GM12878 (cell line): ENCODE measurements around the gene CHD6. TPM values are rescaled to one million over a fixed set of nuclear protein-coding genes. Genes with fewer than 3 reads are reported as not detected.

Source experiments
- ATAC-seq: fragments of 200-7000 bp; cut with Tn5 transposase; 3 replicates; pipeline ENCODE4 v1.9.1; 2020; ENCODE audit warnings: mild to moderate bottlenecking, moderate library complexity
- BruUV-seq: library from RNA; stranded (reverse); fragments of 400-500 nt; replicated peaks from 2 replicates; lab custom pipeline; 2021; lab: Mats Ljungman, UMichigan
- CTCF ChIA-PET: fragments of 300-600 bp; sonication (Branson Sonifier 250); formaldehyde crosslinking; extraction: SDS; loops from one replicate; lab custom pipeline; 2021; ENCODE audit warnings: inconsistent platforms; lab: Yijun Ruan, JAX
- POLR2A ChIA-PET: fragments of 350-600 bp; formaldehyde crosslinking; extraction: SDS; loops from one replicate; lab custom pipeline; 2021; ENCODE audit warnings: inconsistent platforms; lab: Charles Lee
- RAD21 ChIA-PET: fragments of 300-600 bp; sonication (Branson Sonifier 250); formaldehyde crosslinking; loops from one replicate; lab custom pipeline; 2023; ENCODE audit warnings: antibody characterized with exemption; ENCODE audit not compliant: unreplicated experiment; lab: Charles Lee
- SMC1A ChIA-PET: fragments of 300-600 bp; sonication (Branson Sonifier 250); formaldehyde crosslinking; loops from one replicate; lab custom pipeline; 2023; ENCODE audit not compliant: unreplicated experiment, uncharacterized antibody; lab: Charles Lee
- DNase-seq: peaks from one replicate; pipeline ENCODE4 v3.0.0-alpha.2; 2011; ENCODE audit warnings: low read depth, low spot score
- FAIRE-seq: peaks from 3 replicates; lab custom pipeline; 2011; peaks lifted over from hg19 to GRCh38; lab: Jason Lieb, UNC
- H2AFZ ChIP-seq: 2 replicates; pipeline ENCODE4 v1.6.0; 2011; ENCODE audit warnings: low read depth, low read length, control low read depth; ENCODE audit not compliant: control insufficient read depth
- H3K27ac ChIP-seq: 2 replicates; pipeline ENCODE4 v1.5.1; 2011; ENCODE audit warnings: control low read depth; ENCODE audit not compliant: control insufficient read depth, insufficient read depth
- H3K27me3 ChIP-seq, 2 experiments: replicated peaks in 1 of 2; 2 replicates each; pipeline versions ENCODE4 v1.6.0 to v1.6.1; 2011; ENCODE audit warnings: low read length in 1 of 2; ENCODE audit not compliant: control insufficient read depth in 2 of 2, insufficient read depth in 2 of 2
- H3K36me3 ChIP-seq, 2 experiments: 2 replicates each; pipeline ENCODE4 v1.5.1; 2011; ENCODE audit warnings: low read length in 1 of 2; ENCODE audit not compliant: control insufficient read depth in 2 of 2, insufficient read depth in 2 of 2
- H3K4me1 ChIP-seq: 2 replicates; pipeline ENCODE4 v1.6.1; 2011; ENCODE audit warnings: mild to moderate bottlenecking, low read length, moderate library complexity, mixed read lengths; ENCODE audit not compliant: control insufficient read depth, insufficient read depth
- H3K4me2 ChIP-seq: 2 replicates; pipeline ENCODE4 v1.6.0; 2011; ENCODE audit warnings: control low read depth; ENCODE audit not compliant: control insufficient read depth, insufficient read depth
- H3K4me3 ChIP-seq: fragments of 200-600 bp; sonication (generic); 2 replicates; pipeline ENCODE4 v1.5.1; 2016
- H3K79me2 ChIP-seq: 2 replicates; pipeline ENCODE4 v1.6.0; 2011; ENCODE audit warnings: low read length; ENCODE audit not compliant: control insufficient read depth, insufficient read depth
- H3K9ac ChIP-seq: 2 replicates; pipeline ENCODE4 v1.8.0; 2011; ENCODE audit warnings: low read length, control low read depth, mixed read lengths; ENCODE audit not compliant: control insufficient read depth, insufficient read depth
- H3K9me3 ChIP-seq: replicated peaks from 3 replicates; pipeline ENCODE4 v1.5.1; 2011; ENCODE audit warnings: mild to moderate bottlenecking, low read length; ENCODE audit not compliant: control insufficient read depth, insufficient read depth
- H4K20me1 ChIP-seq: 2 replicates; pipeline ENCODE4 v1.6.0; 2011; ENCODE audit not compliant: control insufficient read depth, insufficient read depth
- BCL3 ChIP-seq: IDR thresholded peaks from 2 replicates; pipeline ENCODE4 v1.6.1; 2011; ENCODE audit warnings: borderline replicate concordance, low read depth, mild to moderate bottlenecking, moderate library complexity, low read length; ENCODE audit not compliant: insufficient read depth, poor library complexity, severe bottlenecking
- BMI1 ChIP-seq: fragments of 450-650 bp; IDR thresholded peaks from 2 replicates; pipeline ENCODE4 v1.6.1; 2016; ENCODE audit warnings: mild to moderate bottlenecking, moderate library complexity, borderline replicate concordance
- CTCF ChIP-seq, 3 experiments: IDR thresholded peaks in 2 of 3; conservative IDR thresholded peaks in 1 of 3; 2 replicates each; pipeline ENCODE4 v1.5.1; 2011; ENCODE audit warnings: low read depth in 3 of 3, low read length in 3 of 3, mild to moderate bottlenecking in 3 of 3, control low read depth in 2 of 3, moderate library complexity in 2 of 3, inconsistent platforms in 1 of 3, mixed read lengths in 1 of 3; ENCODE audit not compliant: control insufficient read depth in 2 of 3, insufficient read depth in 1 of 3; ENCODE audit errors: extremely low read depth in 1 of 3
- MLLT1 ChIP-seq: fragments of 450-650 bp; IDR thresholded peaks from 2 replicates; pipeline ENCODE4 v1.6.1; 2016; ENCODE audit warnings: mild to moderate bottlenecking
- MXI1 ChIP-seq: fragments of 150-350 bp; IDR thresholded peaks from 2 replicates; pipeline ENCODE4 v1.6.1; 2011; ENCODE audit warnings: low read depth, mild to moderate bottlenecking, inconsistent platforms, low read length, improper control_type of control experiment
- SKIL ChIP-seq: fragments of 450-650 bp; IDR thresholded peaks from 2 replicates; pipeline ENCODE4 v1.6.1; 2017; ENCODE audit warnings: mild to moderate bottlenecking, low read depth, inconsistent platforms; ENCODE audit not compliant: poor library complexity, severe bottlenecking
- SRF ChIP-seq, 2 experiments: IDR thresholded peaks; 2 replicates each; pipeline ENCODE4 v1.6.1; 2011; ENCODE audit warnings: low read depth in 2 of 2, low read length in 2 of 2, mild to moderate bottlenecking in 1 of 2, moderate library complexity in 1 of 2
- ZBTB40 ChIP-seq: fragments of 450-650 bp; IDR thresholded peaks from 2 replicates; pipeline ENCODE4 v1.6.1; 2016; ENCODE audit warnings: mild to moderate bottlenecking, moderate library complexity, borderline replicate concordance
- ZNF384 ChIP-seq: IDR thresholded peaks from 2 replicates; pipeline ENCODE4 v1.6.1; 2012; ENCODE audit warnings: low read depth, mild to moderate bottlenecking, low read length, improper control_type of control experiment, borderline replicate concordance
- ZSCAN29 ChIP-seq: fragments of 450-650 bp; IDR thresholded peaks from 2 replicates; pipeline ENCODE4 v1.6.1; 2017; ENCODE audit warnings: mild to moderate bottlenecking, moderate library complexity
- WGBS: methylation state at CpG from one replicate; pipeline ENCODE4 v1.1.6; 2016; ENCODE audit warnings: low lambda C conversion rate; ENCODE audit not compliant: insufficient replicate concordance, insufficient coverage; ENCODE audit errors: missing lambda C conversion rate; 5-methylcytosine and 5-hydroxymethylcytosine counted together
- in situ Hi-C: fragments of 300-500 bp; cut with MboI; formaldehyde crosslinking; loops from 9 replicates; pipeline ENCODE4 v1.14.3; 2018; ENCODE audit warnings: mixed read lengths
- intact Hi-C: fragments of 100-400 bp; cut with micrococcal nuclease; formaldehyde crosslinking; loops from one replicate; pipeline ENCODE4 v1.14.2; 2022; ENCODE audit not compliant: unreplicated experiment
- polyA plus RNA-seq, 11 experiments: library from polyadenylated mRNA; depleted of rRNA in 4 of 11; unstranded in 6 of 11; stranded (reverse) in 5 of 11; fragments of >200 nt; fragmentation: Nextera tagmentation in 4 of 11; fragmentation: Illumina TruSeq in 1 of 11; extraction: Ambion mirVana in 4 of 11; extraction: Trizol in 1 of 11; gene quantifications; 1 replicate in 1 of 11; 2 replicates in 10 of 11; pipeline versions ENCODE4 v1.2.1 to v1.2.3, GENCODE V29; 2011 to 2016; ENCODE audit warnings: inconsistent platforms in 2 of 11, missing spikeins in 2 of 11, low read depth in 1 of 11
- total RNA-seq, 4 experiments: library from RNA; depleted of rRNA in 3 of 4; stranded (reverse); fragments of >200 nt in 3 of 4; fragmentation: Illumina TruSeq in 1 of 4; extraction: Trizol in 1 of 4; gene quantifications; 2 replicates each; pipeline versions ENCODE4 v1.2.1 to v1.2.3, GENCODE V29; 2013 to 2021

Gene CHD6
- total and polyA plus RNA-seq, 10 of the 15 experiments (the other 5 are each of a cell fraction or from before 2014, with no cell fraction given) = 4.3 to 25.5 (median 17.1) TPM

GRCh38 chr20:41358717-41359116 is 259.5 kb downstream of the CHD6 start (continued):
- TF ChIP-seq SKIL (no peak), CTCF (IDR thresholded peaks at IDR 0.05 in 2 of 3, conservative IDR thresholded peaks at IDR 0.05 in 1 of 3; ENCODE audit: control insufficient read depth in 2 of 3, extremely low read depth in 1 of 3, insufficient read depth in 1 of 3, low read depth in 3 of 3, low read length in 3 of 3) (no peak)

- Histone ChIP-seq H3K4me3 (no peak overlapping the region), H3K36me3 (no peaks in the 10 kb centered on the region), H3K4me1 (no peaks in the 10 kb centered on the region), H3K4me2 (no peak overlapping the region), H3K79me2 (no peaks in the 10 kb centered on the region), H3K9ac (no peak overlapping the region), H3K27me3 (no peaks in the 10 kb centered on the region; a peak in 1 of 4 replicates), H3K27ac (no peak overlapping the region), H2AFZ (no peak overlapping the region), H3K9me3 (no peaks in the 10 kb centered on the region), H4K20me1 (no peaks in the 10 kb centered on the region)
- no TSS peak for BruUV-seq
- 52% methylated on average over 9 of the region's 9 CpGs for WGBS
- CTCF ChIA-PET = no interaction called here
- POLR2A ChIA-PET = interaction anchor here (0.6 kb wide), 1 partner anchor 16 kb away, joined by 7 read pairs; no protein-coding TSS in a partner anchor
- intact Hi-C loops (no loop called here), in situ Hi-C loops (no loop called here)
- ATAC-seq (no peak), FAIRE-seq (no peak), DNase-seq (no peak)
- SMC1A ChIA-PET = no interaction called here
- RAD21 ChIA-PET = interaction anchor here (0.6 kb wide), 1 partner anchor 68 kb away, joined by 3 read pairs; no protein-coding TSS in a partner anchor
- TF ChIP-seq BCL3 = no peak
- TF ChIP-seq ZNF384 = no peak
- TF ChIP-seq MLLT1 = no peak
- TF ChIP-seq SRF (IDR thresholded peaks at IDR 0.05; ENCODE audit: low read depth in 2 of 2, low read length in 2 of 2) = no peak
- TF ChIP-seq BMI1 = no peak
- TF ChIP-seq ZBTB40 = no peak
- no peak for TF ChIP-seq ZSCAN29
- TF ChIP-seq MXI1 = no peak
Observed at GRCh38 chr20:41358230-41358629, 259.9 kb downstream of the CHD6 start.
